Body of pancreas (tissue), 4 donors: Measurements from ENCODE around the gene AOC3. TPM values are rescaled to one million over a fixed set of nuclear protein-coding genes. Genes with fewer than 3 reads are reported as not detected.
"Not testable (repeated sequence)": the region's sequence is repeated elsewhere in the genome, so short reads cannot be mapped to it uniquely, and the experiment has no call there.

ENCODE experiments used
- ATAC-seq: fragments of 150-250 bp; one replicate; pipeline ENCODE4 v1.9.1; 2016
- DNase-seq, 4 donors: peaks; one replicate each; pipeline ENCODE4 v3.0.0-alpha.2; 2019
- H3K27ac ChIP-seq, 4 donors: fragments of 200-600 bp; sonication (generic); 1 replicate in 3 of 4; 2 replicates in 1 of 4; pipeline versions ENCODE4 v1.5.1 to v1.6.1; 2016 to 2019; ENCODE audit warnings: mild to moderate bottlenecking in 1 of 4, mixed read lengths in 1 of 4, moderate library complexity in 1 of 4
- H3K27me3 ChIP-seq, 2 donors: fragments of 200-600 bp; sonication (generic); one replicate each; pipeline ENCODE4 v1.6.0; 2016; ENCODE audit warnings: mild to moderate bottlenecking in 1 of 2
- H3K36me3 ChIP-seq, 2 donors: fragments of 200-600 bp; sonication (generic); replicated peaks in 1 of 2; 2 replicates each; pipeline ENCODE4 v1.5.1; 2016; ENCODE audit warnings: low read depth in 2 of 2; ENCODE audit not compliant: insufficient read depth in 1 of 2
- H3K4me1 ChIP-seq: fragments of 200-600 bp; sonication (generic); one replicate; pipeline ENCODE4 v1.6.0; 2016
- H3K4me3 ChIP-seq, 2 donors: fragments of 200-600 bp; sonication (generic); 1 replicate in 1 of 2; 2 replicates in 1 of 2; pipeline ENCODE4 v1.5.1; 2016 to 2019
- H3K9me3 ChIP-seq, 3 donors: fragments of 200-600 bp; sonication (generic); 1 replicate in 2 of 3; 2 replicates in 1 of 3; pipeline ENCODE4 v1.5.1; 2016
- CTCF ChIP-seq, 7 experiments: fragments of 450-650 bp in 4 of 7; fragments of 200-600 bp in 3 of 7; sonication (generic) in 3 of 7; IDR thresholded peaks; one replicate each; pipeline ENCODE4 v1.5.1; 2016 to 2019; ENCODE audit warnings: antibody characterized with exemption in 7 of 7
- POLR2A ChIP-seq, 3 donors: fragments of 450-650 bp; IDR thresholded peaks; one replicate each; pipeline ENCODE4 v1.6.1; 2016; ENCODE audit warnings: antibody characterized with exemption in 3 of 3, mild to moderate bottlenecking in 2 of 3
- WGBS, 2 donors: methylation state at CpG; one replicate each; pipeline ENCODE4 v1.1.5; 2017; 5-methylcytosine and 5-hydroxymethylcytosine counted together
- intact Hi-C: fragments of 100-400 bp; cut with DNase I; formaldehyde crosslinking; loops from one replicate; pipeline ENCODE4 v1.15.1; 2023
- total RNA-seq, 2 donors: library from RNA; depleted of rRNA; stranded (reverse); fragments of >200 nt; gene quantifications; one replicate each; pipeline ENCODE4 v1.1.0, GENCODE V29; 2016

Gene AOC3
- total RNA-seq, 2 donors from 2014 or later, result 6.5 to 55.7 TPM

GRCh38 chr17:42871647-42872046 lies 20.6 kb downstream of the AOC3 start:
- no peaks in the 10 kb centered on the region for H3K36me3 ChIP-seq
- intact Hi-C loops, result no loop called here
- H3K27me3 ChIP-seq, result no peaks in the 10 kb centered on the region
- H3K4me3 ChIP-seq, result no peak overlapping the region
- no peak overlapping the region for H3K27ac ChIP-seq
- H3K9me3 ChIP-seq, result no peaks in the 10 kb centered on the region
- DNase-seq (no peak), ATAC-seq (no peak)
- WGBS, 2 donors, result 96 to 97% methylated on average over 3 to 4 of the region's 4 CpGs
- peaks cover 8% of the 10 kb centered on the region for H3K4me1 ChIP-seq
- no peak for TF ChIP-seq CTCF (IDR thresholded peaks at IDR 0.05)
- TF ChIP-seq POLR2A (IDR thresholded peaks at IDR 0.05), result no peak

DNA sequence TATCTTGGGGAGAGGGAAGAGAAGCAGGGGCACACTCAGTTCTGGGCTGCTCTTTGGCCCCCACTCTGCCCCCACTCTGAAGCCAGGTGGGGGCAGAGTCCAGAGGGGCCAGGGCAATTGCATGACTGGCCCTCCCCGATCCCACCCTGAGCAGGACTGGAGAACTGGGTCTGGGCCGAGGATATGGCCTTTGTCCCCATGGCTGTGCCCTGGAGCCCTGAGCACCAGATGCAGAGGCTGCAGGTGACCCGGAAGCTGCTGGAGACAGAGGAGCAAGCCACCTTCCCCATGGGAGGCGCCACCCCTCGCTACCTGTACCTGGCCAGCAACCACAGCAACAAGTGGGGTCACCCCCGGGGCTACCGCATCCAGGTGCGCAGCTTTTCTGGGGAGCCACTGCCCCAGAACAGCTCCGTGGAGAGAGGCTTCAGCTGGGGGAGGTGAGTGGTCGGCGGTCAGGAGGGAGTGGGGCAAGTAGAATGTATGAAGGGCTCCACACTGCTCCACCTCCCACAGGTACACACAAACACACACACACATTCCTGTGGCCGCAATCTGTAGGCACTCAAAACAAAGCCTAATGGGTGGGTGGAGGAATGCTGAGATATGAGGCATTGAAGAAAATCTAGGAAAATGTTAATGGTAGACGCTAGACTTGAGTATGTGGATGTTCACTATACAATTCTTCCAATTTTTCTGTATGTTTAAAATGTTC lies 21.4 kb downstream of the AOC3 start:
- intact Hi-C loops, result no loop called here
- Histone ChIP-seq H3K9me3 (no peaks in the 10 kb centered on the region), H3K27ac (no peak overlapping the region), H3K4me3 (no peak overlapping the region), H3K4me1 (peaks cover under 1% of the 10 kb centered on the region), H3K27me3 (no peaks in the 10 kb centered on the region), H3K36me3 (no peaks in the 10 kb centered on the region)
- WGBS, 2 donors, result 92 to 95% methylated on average over 5 to 13 of the region's 13 CpGs
- ATAC-seq (no peak), DNase-seq (no peak)
- TF ChIP-seq CTCF (IDR thresholded peaks at IDR 0.05), result no peak
- no peak for TF ChIP-seq POLR2A (IDR thresholded peaks at IDR 0.05)

GRCh38 chr17:42873315-42873714 lies 22.3 kb downstream of the AOC3 start:
- intact Hi-C loops, result no loop called here
- H3K4me1 ChIP-seq, result no peaks in the 10 kb centered on the region
- ATAC-seq (no peak), DNase-seq (no peak)
- H3K36me3 ChIP-seq, result no peaks in the 10 kb centered on the region
- H3K9me3 ChIP-seq, result no peaks in the 10 kb centered on the region
- WGBS, 2 donors, result 91 to 92% methylated on average over 6 of the region's 6 CpGs
- H3K27ac ChIP-seq, result no peak overlapping the region
- no peaks in the 10 kb centered on the region for H3K27me3 ChIP-seq
- TF ChIP-seq POLR2A (IDR thresholded peaks at IDR 0.05) (no peak), CTCF (IDR thresholded peaks at IDR 0.05) (no peak)
- no peak overlapping the region for H3K4me3 ChIP-seq

- H3K4me3 ChIP-seq, DNase-seq, H3K9me3 ChIP-seq, ATAC-seq, H3K27me3 ChIP-seq, H3K36me3 ChIP-seq, H3K4me1 ChIP-seq, H3K27ac ChIP-seq, intact Hi-C loops: not testable (repeated sequence)
- WGBS, 2 donors, result 90 to 91% methylated on average over 5 to 6 of the region's 12 CpGs
Observed at GRCh38 chr17:42873932-42874695, 23.1 kb downstream of the AOC3 start.

DNA sequence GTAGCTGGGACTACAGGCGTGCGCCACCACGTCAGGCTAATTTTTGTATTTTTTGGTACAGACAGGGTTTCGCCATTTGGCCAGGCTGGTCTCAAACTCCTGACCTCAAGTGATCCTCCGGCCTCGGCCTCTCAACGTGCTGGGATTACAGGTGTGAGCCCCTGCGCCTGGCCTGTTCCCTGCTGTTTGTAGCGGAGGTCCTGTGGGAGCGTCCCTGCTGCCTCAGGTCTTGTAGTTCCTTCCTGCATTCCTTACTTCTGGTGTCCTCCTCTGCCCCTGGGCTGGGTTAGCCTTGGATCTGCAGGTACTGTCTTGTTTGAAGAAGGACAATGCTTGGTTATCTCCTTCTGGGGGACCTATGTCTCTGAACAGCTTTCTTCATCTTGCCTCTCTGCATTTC lies 26.0 kb downstream of the AOC3 start:
- TF ChIP-seq POLR2A (IDR thresholded peaks at IDR 0.05), result no peak
- no peak for TF ChIP-seq CTCF (IDR thresholded peaks at IDR 0.05)
- Histone ChIP-seq H3K27ac (no peak overlapping the region), H3K27me3 (no peaks in the 10 kb centered on the region), H3K4me3 (no peak overlapping the region), H3K9me3 (no peaks in the 10 kb centered on the region), H3K36me3 (no peaks in the 10 kb centered on the region), H3K4me1 (no peaks in the 10 kb centered on the region)
- WGBS, 2 donors, result 97 to 99% methylated on average over 9 to 10 of the region's 10 CpGs
- DNase-seq, result no peak
- ATAC-seq, result no peak
- intact Hi-C loops, result no loop called here
